GM12878 (cell line): ENCODE data around the gene CBX8.

Experiments used
- BRCA1 ChIP-seq: IDR thresholded peaks from 2 replicates; pipeline ENCODE4 v1.6.1; 2011; ENCODE audit warnings: low read depth, low read length, improper control_type of control experiment
- HCFC1 ChIP-seq: fragments of 150-350 bp; IDR thresholded peaks from 2 replicates; pipeline ENCODE4 v1.6.1; 2014; ENCODE audit warnings: low read length
- MEF2A ChIP-seq: IDR thresholded peaks from 2 replicates; pipeline ENCODE4 v1.6.1; 2011; ENCODE audit warnings: low read depth, mild to moderate bottlenecking, low read length, moderate library complexity; ENCODE audit not compliant: insufficient read depth
- NR2C2 ChIP-seq: IDR thresholded peaks from 2 replicates; pipeline ENCODE4 v1.6.1; 2011; ENCODE audit warnings: borderline replicate concordance, low read depth; ENCODE audit not compliant: control insufficient read depth, insufficient read length
- POLR2A ChIP-seq: IDR thresholded peaks from 2 replicates; pipeline ENCODE4 v1.6.1; 2011; ENCODE audit warnings: low read depth, mild to moderate bottlenecking, low read length
- RB1 ChIP-seq: fragments of 450-650 bp; formaldehyde crosslinking; IDR thresholded peaks from 2 replicates; pipeline ENCODE4 v1.6.1; 2017; ENCODE audit warnings: mild to moderate bottlenecking, borderline replicate concordance
- RBBP5 ChIP-seq: fragments of 200-600 bp; sonication (generic); conservative IDR thresholded peaks from 2 replicates; pipeline ENCODE4 v1.6.1; 2016
- SIX5 ChIP-seq: IDR thresholded peaks from 2 replicates; pipeline ENCODE4 v1.6.1; 2011; ENCODE audit warnings: mild to moderate bottlenecking, low read depth, low read length, moderate library complexity; ENCODE audit not compliant: severe bottlenecking
- SMAD1 ChIP-seq: fragments of 450-650 bp; IDR thresholded peaks from 2 replicates; pipeline ENCODE4 v1.6.1; 2018; ENCODE audit warnings: mild to moderate bottlenecking, low read depth; ENCODE audit not compliant: partially characterized antibody
- SUZ12 ChIP-seq: fragments of 200-600 bp; sonication (generic); IDR thresholded peaks from one replicate; pipeline ENCODE4 v1.6.1; 2018; ENCODE audit warnings: antibody characterized with exemption, mild to moderate bottlenecking; ENCODE audit not compliant: unreplicated experiment
- TAF1 ChIP-seq: IDR thresholded peaks from 2 replicates; pipeline ENCODE4 v1.6.1; 2011; ENCODE audit warnings: mild to moderate bottlenecking, low read depth, low read length, borderline replicate concordance
- TCF7 ChIP-seq: IDR thresholded peaks from 2 replicates; pipeline ENCODE4 v1.6.1; 2014; ENCODE audit warnings: antibody characterized with exemption, borderline replicate concordance
- TF ChIP-seq, protein P1 (sequence below): fragments of 450-650 bp; IDR thresholded peaks from 2 replicates; pipeline ENCODE4 v1.6.1; 2017; ENCODE audit warnings: low read depth, mild to moderate bottlenecking, moderate library complexity
- TF ChIP-seq, protein P2 (sequence below), 3 experiments: IDR thresholded peaks in 2 of 3; conservative IDR thresholded peaks in 1 of 3; 2 replicates each; pipeline ENCODE4 v1.5.1; 2011; ENCODE audit warnings: low read depth in 3 of 3, low read length in 3 of 3, mild to moderate bottlenecking in 3 of 3, control low read depth in 2 of 3, moderate library complexity in 2 of 3, inconsistent platforms in 1 of 3, mixed read lengths in 1 of 3; ENCODE audit not compliant: control insufficient read depth in 2 of 3, insufficient read depth in 1 of 3; ENCODE audit errors: extremely low read depth in 1 of 3

DNA sequence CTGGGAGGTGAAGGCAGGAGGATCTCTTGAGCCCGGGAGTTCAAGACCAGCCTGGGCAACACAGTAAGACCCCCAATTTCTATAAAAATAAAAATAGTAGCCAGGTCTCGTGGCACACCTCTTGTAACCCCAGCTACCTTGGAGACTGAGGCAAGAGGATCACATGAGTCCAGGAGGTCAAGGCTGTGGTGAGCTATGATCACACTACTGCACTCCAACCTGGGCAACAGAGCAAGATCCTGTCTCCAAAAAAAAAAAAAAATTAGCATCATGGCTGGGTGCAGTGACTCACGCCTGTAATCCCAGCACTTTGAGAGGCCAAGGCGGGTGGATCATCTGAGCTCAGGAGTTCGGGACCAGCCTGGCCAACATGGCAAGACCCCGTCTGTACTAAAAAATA, 25.6 kb downstream of the CBX8 start:
- TF ChIP-seq POLR2A (no peak), SMAD1 (no peak), NR2C2 (no peak), MEF2A (no peak), TAF1 (no peak), HCFC1 (no peak), RBBP5 (no peak), BRCA1 (no peak), SUZ12 (no peak), SIX5 (no peak), RB1 (no peak), TCF7 (no peak)
- TF ChIP-seq, protein P1, sequence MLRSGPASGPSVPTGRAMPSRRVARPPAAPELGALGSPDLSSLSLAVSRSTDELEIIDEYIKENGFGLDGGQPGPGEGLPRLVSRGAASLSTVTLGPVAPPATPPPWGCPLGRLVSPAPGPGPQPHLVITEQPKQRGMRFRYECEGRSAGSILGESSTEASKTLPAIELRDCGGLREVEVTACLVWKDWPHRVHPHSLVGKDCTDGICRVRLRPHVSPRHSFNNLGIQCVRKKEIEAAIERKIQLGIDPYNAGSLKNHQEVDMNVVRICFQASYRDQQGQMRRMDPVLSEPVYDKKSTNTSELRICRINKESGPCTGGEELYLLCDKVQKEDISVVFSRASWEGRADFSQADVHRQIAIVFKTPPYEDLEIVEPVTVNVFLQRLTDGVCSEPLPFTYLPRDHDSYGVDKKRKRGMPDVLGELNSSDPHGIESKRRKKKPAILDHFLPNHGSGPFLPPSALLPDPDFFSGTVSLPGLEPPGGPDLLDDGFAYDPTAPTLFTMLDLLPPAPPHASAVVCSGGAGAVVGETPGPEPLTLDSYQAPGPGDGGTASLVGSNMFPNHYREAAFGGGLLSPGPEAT = no peak
- TF ChIP-seq, protein P2, sequence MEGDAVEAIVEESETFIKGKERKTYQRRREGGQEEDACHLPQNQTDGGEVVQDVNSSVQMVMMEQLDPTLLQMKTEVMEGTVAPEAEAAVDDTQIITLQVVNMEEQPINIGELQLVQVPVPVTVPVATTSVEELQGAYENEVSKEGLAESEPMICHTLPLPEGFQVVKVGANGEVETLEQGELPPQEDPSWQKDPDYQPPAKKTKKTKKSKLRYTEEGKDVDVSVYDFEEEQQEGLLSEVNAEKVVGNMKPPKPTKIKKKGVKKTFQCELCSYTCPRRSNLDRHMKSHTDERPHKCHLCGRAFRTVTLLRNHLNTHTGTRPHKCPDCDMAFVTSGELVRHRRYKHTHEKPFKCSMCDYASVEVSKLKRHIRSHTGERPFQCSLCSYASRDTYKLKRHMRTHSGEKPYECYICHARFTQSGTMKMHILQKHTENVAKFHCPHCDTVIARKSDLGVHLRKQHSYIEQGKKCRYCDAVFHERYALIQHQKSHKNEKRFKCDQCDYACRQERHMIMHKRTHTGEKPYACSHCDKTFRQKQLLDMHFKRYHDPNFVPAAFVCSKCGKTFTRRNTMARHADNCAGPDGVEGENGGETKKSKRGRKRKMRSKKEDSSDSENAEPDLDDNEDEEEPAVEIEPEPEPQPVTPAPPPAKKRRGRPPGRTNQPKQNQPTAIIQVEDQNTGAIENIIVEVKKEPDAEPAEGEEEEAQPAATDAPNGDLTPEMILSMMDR (IDR thresholded peaks at IDR 0.05 in 2 of 3, conservative IDR thresholded peaks at IDR 0.05 in 1 of 3; ENCODE audit: control insufficient read depth in 2 of 3, extremely low read depth in 1 of 3, insufficient read depth in 1 of 3, low read depth in 3 of 3, low read length in 3 of 3) = no peak
